ENCODE data around the gene LMF2. TPM values are rescaled to one million over a fixed set of nuclear protein-coding genes. Genes with fewer than 3 reads are reported as not detected.

LMF2 gene
- total RNA-seq, 3 donors from 2014 or later, result 57.8 to 66.4 (median 60.7) TPM

- DNase-seq (peak; percentile 85 to 89 (median 87)), ATAC-seq (peak; percentile 52)
- Histone ChIP-seq H3K4me3 (peak overlapping the region; percentile 19), H3K4me1 (ENCODE audit: low read depth) (peaks cover 30% of the 10 kb centered on the region), H3K9me3 (no peaks in the 10 kb centered on the region), H3K36me3 (ENCODE audit: low read depth) (no peaks in the 10 kb centered on the region)
- intact Hi-C loops (cut with DNase I, micrococcal nuclease), result no loop called here
- TF ChIP-seq CTCF (IDR thresholded peaks at IDR 0.05), result no peak
Observed at GRCh38 chr22:50531962-50532674, 24.6 kb upstream of the LMF2 start.

GRCh38 chr22:50531546-50531961 is 24.1 kb upstream of the LMF2 start:
- Histone ChIP-seq H3K36me3 (ENCODE audit: low read depth) (no peaks in the 10 kb centered on the region), H3K9me3 (no peaks in the 10 kb centered on the region), H3K4me1 (ENCODE audit: low read depth) (peaks cover 34% of the 10 kb centered on the region), H3K4me3 (peak overlapping the region; percentile 19)
- DNase-seq (peak; percentile 72 to 88 (median 83)), ATAC-seq (peak; percentile 58)
- TF ChIP-seq CTCF (IDR thresholded peaks at IDR 0.05), result no peak
- intact Hi-C loops (cut with DNase I, micrococcal nuclease), result no loop called here

GRCh38 chr22:50530877-50531545 is 23.5 kb upstream of the LMF2 start:
- Histone ChIP-seq H3K9me3 (no peaks in the 10 kb centered on the region), H3K4me1 (ENCODE audit: low read depth) (peaks cover 34% of the 10 kb centered on the region), H3K36me3 (ENCODE audit: low read depth) (no peaks in the 10 kb centered on the region), H3K4me3 (peak overlapping the region; percentile 36)
- ATAC-seq (peak; percentile 63), DNase-seq (peak; percentile 92 to 97 (median 93))
- TF ChIP-seq CTCF (IDR thresholded peaks at IDR 0.05), result no peak
- intact Hi-C loops (cut with DNase I, micrococcal nuclease), result no loop called here

- Histone ChIP-seq H3K4me3 (peak overlapping the region; percentile 36), H3K4me1 (ENCODE audit: low read depth) (peaks cover 34% of the 10 kb centered on the region), H3K9me3 (no peaks in the 10 kb centered on the region), H3K36me3 (ENCODE audit: low read depth) (no peaks in the 10 kb centered on the region)
- intact Hi-C loops (cut with DNase I, micrococcal nuclease), result no loop called here
- no peak for TF ChIP-seq CTCF (IDR thresholded peaks at IDR 0.05)
- peak; percentile 1 for ATAC-seq
- DNase-seq, result no peak
Observed at GRCh38 chr22:50530580-50530876, 23.0 kb upstream of the LMF2 start.

- DNase-seq, result peak; percentile 88 to 93 (median 92)
- intact Hi-C loops (cut with DNase I, micrococcal nuclease), result loop anchor here in 1 of 2 donors (5.0 kb wide), 1 partner anchor 92 kb away; no protein-coding TSS in a partner anchor
- TF ChIP-seq CTCF (IDR thresholded peaks at IDR 0.05), result no peak
- peak; percentile 57 for ATAC-seq
- peaks cover 34% of the 10 kb centered on the region for H3K4me1 ChIP-seq (ENCODE audit: low read depth)
- H3K9me3 ChIP-seq, result no peaks in the 10 kb centered on the region
- H3K4me3 ChIP-seq, result peak within 1 kb of the TSS; percentile 36
- no peaks in the 10 kb centered on the region for H3K36me3 ChIP-seq (ENCODE audit: low read depth)
Observed at GRCh38 chr22:50529897-50530579, 22.5 kb upstream of the LMF2 start, which contains the start of gene TYMP. Gene TYMP (minus strand): TSS chr22:50530012. CDS start chr22:50529709, 303 bp downstream.
